Thyroid gland (tissue), 4 donors: Measurements from ENCODE around the gene PPP3CB. TPM values are rescaled to one million over a fixed set of nuclear protein-coding genes. Genes with fewer than 3 reads are reported as not detected.

Experiments used
- DNase-seq, 2 donors: peaks; one replicate each; pipeline ENCODE4 v3.0.0-alpha.2; 2019
- H3K27ac ChIP-seq, 3 donors: fragments of 200-600 bp; sonication (generic); 1 replicate in 2 of 3; 2 replicates in 1 of 3; pipeline ENCODE4 v1.5.1; 2016 to 2019; ENCODE audit warnings: mild to moderate bottlenecking in 1 of 3, moderate library complexity in 1 of 3
- H3K27me3 ChIP-seq: fragments of 200-600 bp; sonication (generic); one replicate; pipeline ENCODE4 v1.5.1; 2019
- H3K36me3 ChIP-seq, 2 donors: fragments of 200-600 bp; sonication (generic); one replicate each; pipeline ENCODE4 v1.5.1; 2016 to 2019
- H3K4me1 ChIP-seq, 2 donors: fragments of 200-600 bp; sonication (generic); one replicate each; pipeline ENCODE4 v1.5.1; 2017 to 2019
- H3K4me3 ChIP-seq, 3 donors: fragments of 200-600 bp; sonication (generic); replicated peaks in 1 of 3; 1 replicate in 2 of 3; 2 replicates in 1 of 3; pipeline ENCODE4 v1.5.1; 2016; ENCODE audit warnings: mild to moderate bottlenecking in 1 of 3
- H3K9me3 ChIP-seq: fragments of 200-600 bp; sonication (generic); one replicate; pipeline ENCODE4 v1.5.1; 2017
- CTCF ChIP-seq, 6 experiments: fragments of 200-600 bp in 3 of 6; fragments of 450-650 bp in 3 of 6; sonication (generic) in 3 of 6; IDR thresholded peaks; one replicate each; pipeline ENCODE4 v1.5.1; 2016 to 2019; ENCODE audit warnings: antibody characterized with exemption in 6 of 6, mild to moderate bottlenecking in 2 of 6, inconsistent platforms in 1 of 6, moderate library complexity in 1 of 6
- POLR2A ChIP-seq, 2 donors: fragments of 450-650 bp; IDR thresholded peaks; one replicate each; pipeline ENCODE4 v1.6.1; 2017; ENCODE audit warnings: antibody characterized with exemption in 2 of 2, mild to moderate bottlenecking in 2 of 2, moderate library complexity in 1 of 2
- WGBS, 2 donors: methylation state at CpG; one replicate each; pipeline ENCODE4 v1.1.5; 2017; 5-methylcytosine and 5-hydroxymethylcytosine counted together
- intact Hi-C: fragments of 100-400 bp; cut with DNase I; formaldehyde crosslinking; loops from one replicate; pipeline ENCODE4 v1.15.1; 2023
- total RNA-seq, 4 donors: library from RNA; depleted of rRNA; stranded (reverse); fragments of >200 nt; gene quantifications; one replicate each; pipeline ENCODE4 v1.2.3, GENCODE V29; 2016

Gene PPP3CB
- total RNA-seq: 10 to 100 TPM; 36.4 to 45.2 (median 41.1) TPM

GRCh38 chr10:73495884-73496674, at the start of gene PPP3CB:
Gene PPP3CB (minus strand): TSS chr10:73496024. CDS start chr10:73495889, 135 bp downstream.
- peaks cover 17 to 21% of the 10 kb centered on the region in 2 donors for H3K4me1 ChIP-seq
- peak; percentile 94 to 95 for DNase-seq
- WGBS, 2 donors: 11 to 12% methylated on average over 13 to 15 of the region's 28 CpGs
- TF ChIP-seq POLR2A (IDR thresholded peaks at IDR 0.05) (no peak), CTCF (IDR thresholded peaks at IDR 0.05) (no peak)
- intact Hi-C loops: no loop called here
- no peaks in the 10 kb centered on the region for H3K27me3 ChIP-seq
- H3K27ac ChIP-seq: peak within 1 kb of the TSS; percentile 81 to 97 (median 95)
- no peaks in the 10 kb centered on the region for H3K9me3 ChIP-seq
- peak within 1 kb of the TSS; percentile 43 to 80 (median 75) for H3K4me3 ChIP-seq
- peaks cover 27% of the 10 kb centered on the region in 2 donors for H3K36me3 ChIP-seq

GRCh38 chr10:73545357-73545756, 49.5 kb upstream of the PPP3CB start:
- no peak for DNase-seq
- intact Hi-C loops: no loop called here
- Histone ChIP-seq H3K27ac (no peak overlapping the region), H3K27me3 (no peaks in the 10 kb centered on the region), H3K36me3 (peaks cover 20 to 27% of the 10 kb centered on the region in 2 donors), H3K9me3 (no peaks in the 10 kb centered on the region), H3K4me1 (peaks cover 8% of the 10 kb centered on the region in 2 donors), H3K4me3 (no peak overlapping the region)
- no peak for TF ChIP-seq POLR2A (IDR thresholded peaks at IDR 0.05)
- no peak for TF ChIP-seq CTCF (IDR thresholded peaks at IDR 0.05)
- WGBS, 2 donors: 85 to 96% methylated on average over 2 of the region's 2 CpGs

GRCh38 chr10:73537709-73538108, 41.9 kb upstream of the PPP3CB start:
- Histone ChIP-seq H3K36me3 (peaks cover 38 to 42% of the 10 kb centered on the region in 2 donors), H3K9me3 (no peaks in the 10 kb centered on the region), H3K4me1 (peaks cover under 1 to 4% of the 10 kb centered on the region in 2 donors), H3K27ac (no peak overlapping the region), H3K4me3 (no peak overlapping the region), H3K27me3 (no peaks in the 10 kb centered on the region)
- WGBS, 2 donors: 96% methylated on average over 7 of the region's 7 CpGs
- intact Hi-C loops: no loop called here
- TF ChIP-seq CTCF (IDR thresholded peaks at IDR 0.05) (no peak), POLR2A (IDR thresholded peaks at IDR 0.05) (no peak)
- DNase-seq: no peak

- 93 to 95% methylated on average over 2 of the region's 2 CpGs for WGBS, 2 donors
- no peak overlapping the region for H3K27ac ChIP-seq
- intact Hi-C loops: no loop called here
Observed at GRCh38 chr10:73537288-73537687, 41.5 kb upstream of the PPP3CB start.

More at GRCh38 chr10:73537288-73537687, 41.5 kb upstream of the PPP3CB start:
- Histone ChIP-seq H3K27me3 (no peaks in the 10 kb centered on the region), H3K4me3 (no peak overlapping the region), H3K4me1 (peaks cover 4 to 8% of the 10 kb centered on the region in 2 donors), H3K36me3 (peaks cover 34 to 38% of the 10 kb centered on the region in 2 donors), H3K9me3 (no peaks in the 10 kb centered on the region)
- no peak for DNase-seq
- TF ChIP-seq CTCF (IDR thresholded peaks at IDR 0.05) (no peak), POLR2A (IDR thresholded peaks at IDR 0.05) (no peak)
